Mesendoderm (in vitro differentiated cells): ENCODE results near the gene TBCD.

Experiments
- DNase-seq: peaks from one replicate; pipeline ENCODE4 v3.0.0; 2013
- H2AK5ac ChIP-seq: 2 replicates; pipeline ENCODE4 v1.6.1; 2013; ENCODE audit warnings: low read length, inconsistent platforms
- H2BK120ac ChIP-seq: 2 replicates; pipeline ENCODE4 v1.6.1; 2013; ENCODE audit warnings: low read depth, mild to moderate bottlenecking, low read length, moderate library complexity, mixed read lengths
- H2BK15ac ChIP-seq: replicated peaks from 2 replicates; pipeline ENCODE4 v1.6.1; 2013; ENCODE audit warnings: low read depth, mild to moderate bottlenecking, moderate library complexity
- H2BK5ac ChIP-seq: 2 replicates; pipeline ENCODE4 v1.6.1; 2013; ENCODE audit warnings: low read length, inconsistent platforms
- H3K18ac ChIP-seq: 2 replicates; pipeline ENCODE4 v1.6.1; 2013; ENCODE audit warnings: mild to moderate bottlenecking, low read length, mixed read lengths
- H3K23ac ChIP-seq: one replicate; pipeline ENCODE4 v1.6.1; 2013; ENCODE audit warnings: low read length
- H3K27ac ChIP-seq: 2 replicates; pipeline ENCODE4 v1.5.1; 2013; ENCODE audit warnings: low read depth, mild to moderate bottlenecking, inconsistent platforms, low read length, moderate library complexity
- H3K27me3 ChIP-seq: 2 replicates; pipeline ENCODE4 v1.6.1; 2013; ENCODE audit warnings: low read length, control low read depth, mild to moderate bottlenecking, inconsistent platforms; ENCODE audit not compliant: insufficient read depth, poor library complexity
- H3K36me3 ChIP-seq: 2 replicates; pipeline ENCODE4 v1.6.1; 2013; ENCODE audit warnings: low read length, inconsistent platforms; ENCODE audit not compliant: control insufficient read depth, insufficient read depth
- H3K4ac ChIP-seq: one replicate; pipeline ENCODE4 v1.6.1; 2013; ENCODE audit warnings: low read depth, mild to moderate bottlenecking, low read length, moderate library complexity
- H3K4me1 ChIP-seq: 2 replicates; pipeline ENCODE4 v1.6.1; 2013; ENCODE audit warnings: low read depth, low read length, inconsistent platforms; ENCODE audit not compliant: control insufficient read depth
- H3K4me2 ChIP-seq: 2 replicates; pipeline ENCODE4 v1.6.1; 2013; ENCODE audit warnings: low read length
- H3K4me3 ChIP-seq: 2 replicates; pipeline ENCODE4 v1.5.1; 2013; ENCODE audit warnings: mild to moderate bottlenecking, low read length
- H3K56ac ChIP-seq: one replicate; pipeline ENCODE4 v1.6.1; 2013; ENCODE audit warnings: low read length
- H3K79me1 ChIP-seq: 2 replicates; pipeline ENCODE4 v1.6.1; 2013; ENCODE audit warnings: low read length, inconsistent platforms
- H3K79me2 ChIP-seq: 2 replicates; pipeline ENCODE4 v1.6.1; 2013; ENCODE audit warnings: mild to moderate bottlenecking, low read length; ENCODE audit not compliant: control insufficient read depth, insufficient read depth
- H3K9ac ChIP-seq: 2 replicates; pipeline ENCODE4 v1.6.1; 2013; ENCODE audit warnings: low read length, inconsistent platforms
- H4K5ac ChIP-seq: one replicate; pipeline ENCODE4 v1.6.1; 2013; ENCODE audit warnings: low read length
- H4K8ac ChIP-seq: one replicate; pipeline ENCODE4 v1.6.1; 2013; ENCODE audit warnings: low read depth, mild to moderate bottlenecking, control low read depth, low read length, moderate library complexity
- WGBS: extraction: QIAGEN DNeasy Blood & Tissue Kit; methylation state at CpG from one replicate; pipeline ENCODE4 v1.1.7; 2013; ENCODE audit warnings: low lambda C conversion rate, missing lambda C conversion rate; ENCODE audit not compliant: insufficient coverage; ENCODE audit errors: extremely low coverage; 5-methylcytosine and 5-hydroxymethylcytosine counted together

The TBCD gene

DNA sequence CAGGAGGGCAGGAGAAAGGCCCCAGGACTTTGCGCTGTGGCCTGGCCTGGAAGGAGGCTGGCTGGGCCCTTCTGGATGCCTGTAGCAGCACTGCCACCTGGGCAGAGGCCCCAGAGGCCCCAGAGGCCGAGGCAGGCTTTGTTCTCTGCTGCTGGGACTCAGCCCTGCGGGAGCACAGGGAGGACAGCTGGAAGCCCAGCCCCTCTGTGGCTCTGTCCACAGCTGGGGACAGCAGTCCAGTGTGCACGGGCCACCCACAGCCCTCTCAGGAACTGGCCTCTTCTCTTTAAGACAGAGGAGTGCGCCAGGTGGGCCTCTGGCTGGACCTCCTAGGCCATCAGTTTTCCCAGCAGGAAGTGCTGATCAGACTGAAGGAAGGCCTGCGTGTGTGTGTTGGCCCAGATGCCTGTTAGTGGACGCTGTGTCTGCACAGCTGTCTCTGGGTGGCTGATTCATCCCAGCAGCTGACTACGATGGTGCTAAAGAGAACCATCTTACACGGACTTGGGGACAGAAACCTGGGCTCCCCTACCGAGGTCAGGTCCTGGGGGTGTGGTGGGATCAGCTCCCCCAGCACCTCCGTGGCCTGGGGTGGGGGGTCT, 114.8 kb downstream of the TBCD start:
- Histone ChIP-seq H3K56ac (no peak overlapping the region), H3K27me3 (no peaks in the 10 kb centered on the region), H2BK120ac (no peak overlapping the region), H3K79me2 (no peaks in the 10 kb centered on the region), H4K8ac (no peak overlapping the region), H2BK5ac (no peak overlapping the region), H3K18ac (no peak overlapping the region), H3K4ac (no peak overlapping the region), H3K9ac (no peak overlapping the region), H2BK15ac (no peak overlapping the region), H3K79me1 (peaks cover 3% of the 10 kb centered on the region), H3K4me3 (no peak overlapping the region), H2AK5ac (no peak overlapping the region), H3K36me3 (peaks cover 5% of the 10 kb centered on the region), H3K4me2 (no peak overlapping the region), H3K27ac (no peak overlapping the region), H3K23ac (peak overlapping the region; percentile 24), H3K4me1 (no peaks in the 10 kb centered on the region), H4K5ac (no peak overlapping the region)
- DNase-seq = no peak
- no CpG with 5 or more reads among the region's 11 CpGs for WGBS

DNA sequence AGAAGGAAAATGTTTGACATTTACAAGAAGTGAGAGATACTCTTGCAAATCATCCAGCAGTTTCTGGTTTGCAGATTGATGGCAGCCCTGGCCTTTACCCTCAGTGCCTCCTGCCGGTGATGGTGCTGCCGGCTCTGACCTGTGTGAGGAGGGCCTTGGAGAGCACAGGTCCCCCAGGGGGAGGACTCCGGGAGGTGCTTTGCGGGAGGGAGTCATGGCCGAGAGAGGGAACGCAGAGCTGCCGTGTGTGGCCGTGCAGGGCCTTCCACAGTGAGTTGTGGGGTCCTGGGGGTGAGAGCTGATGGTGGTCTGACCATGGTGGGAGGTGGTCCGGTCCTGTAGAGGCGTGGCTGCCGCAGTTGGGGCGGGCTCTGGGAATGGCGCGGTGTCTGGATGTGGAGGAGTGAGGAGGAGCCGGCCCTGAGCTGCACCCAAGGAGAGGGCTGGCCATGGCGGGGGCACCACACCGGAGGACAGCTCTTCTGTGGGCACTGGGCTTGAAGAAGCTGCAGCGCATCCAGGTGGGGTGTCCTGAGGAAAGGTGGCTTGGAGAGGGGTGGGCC, 116.0 kb downstream of the TBCD start:
- Histone ChIP-seq H3K9ac (no peak overlapping the region), H2AK5ac (no peak overlapping the region), H3K4ac (no peak overlapping the region), H3K4me3 (no peak overlapping the region), H3K36me3 (peaks cover 5% of the 10 kb centered on the region), H2BK120ac (no peak overlapping the region), H2BK15ac (no peak overlapping the region), H3K56ac (peak overlapping the region; percentile 15), H3K79me1 (peaks cover 3% of the 10 kb centered on the region), H3K27me3 (no peaks in the 10 kb centered on the region), H3K18ac (no peak overlapping the region), H4K5ac (no peak overlapping the region), H2BK5ac (no peak overlapping the region), H3K79me2 (no peaks in the 10 kb centered on the region), H4K8ac (no peak overlapping the region), H3K4me2 (no peak overlapping the region), H3K4me1 (no peaks in the 10 kb centered on the region), H3K23ac (no peak overlapping the region), H3K27ac (no peak overlapping the region)
- WGBS = no CpG with 5 or more reads among the region's 18 CpGs
- DNase-seq = no peak

DNA sequence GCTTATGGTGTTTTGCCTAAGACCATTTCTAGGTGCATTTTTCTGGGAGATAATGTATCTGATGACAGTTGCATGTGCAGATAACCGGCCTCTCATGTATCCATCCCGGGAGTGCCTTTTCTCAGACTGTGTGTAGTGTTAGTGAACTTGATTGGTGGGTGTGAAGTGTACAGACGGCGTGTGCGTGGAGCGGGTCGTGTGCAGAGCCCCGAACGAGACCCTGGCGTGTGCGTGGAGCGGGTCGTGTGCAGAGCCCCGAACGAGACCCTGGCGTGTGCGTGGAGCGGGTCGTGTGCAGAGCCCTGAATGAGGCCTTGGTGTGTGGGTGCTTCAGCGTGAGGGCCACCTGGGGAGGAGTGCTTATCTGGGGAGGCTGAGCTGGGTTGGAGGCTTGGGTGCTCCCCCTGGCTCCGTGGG, 116.9 kb downstream of the TBCD start:
- DNase-seq = no peak
- no peak overlapping the region for H3K4ac ChIP-seq
- H3K36me3 ChIP-seq = peaks cover 5% of the 10 kb centered on the region
- no peaks in the 10 kb centered on the region for H3K4me1 ChIP-seq
- H2BK5ac ChIP-seq = no peak overlapping the region
- no peak overlapping the region for H2BK15ac ChIP-seq
- H2AK5ac ChIP-seq = no peak overlapping the region
- peak overlapping the region; percentile 9 for H3K23ac ChIP-seq
- no peak overlapping the region for H3K9ac ChIP-seq
- no peak overlapping the region for H3K27ac ChIP-seq
- H3K79me2 ChIP-seq = no peaks in the 10 kb centered on the region
- no peak overlapping the region for H4K5ac ChIP-seq
- H3K79me1 ChIP-seq = peaks cover 3% of the 10 kb centered on the region
- no peak overlapping the region for H3K4me3 ChIP-seq
- H3K27me3 ChIP-seq = no peaks in the 10 kb centered on the region
- H2BK120ac ChIP-seq = no peak overlapping the region
- no peak overlapping the region for H4K8ac ChIP-seq
- no CpG with 5 or more reads among the region's 21 CpGs for WGBS
- no peak overlapping the region for H3K4me2 ChIP-seq
- H3K56ac ChIP-seq = no peak overlapping the region
- H3K18ac ChIP-seq = no peak overlapping the region

DNA sequence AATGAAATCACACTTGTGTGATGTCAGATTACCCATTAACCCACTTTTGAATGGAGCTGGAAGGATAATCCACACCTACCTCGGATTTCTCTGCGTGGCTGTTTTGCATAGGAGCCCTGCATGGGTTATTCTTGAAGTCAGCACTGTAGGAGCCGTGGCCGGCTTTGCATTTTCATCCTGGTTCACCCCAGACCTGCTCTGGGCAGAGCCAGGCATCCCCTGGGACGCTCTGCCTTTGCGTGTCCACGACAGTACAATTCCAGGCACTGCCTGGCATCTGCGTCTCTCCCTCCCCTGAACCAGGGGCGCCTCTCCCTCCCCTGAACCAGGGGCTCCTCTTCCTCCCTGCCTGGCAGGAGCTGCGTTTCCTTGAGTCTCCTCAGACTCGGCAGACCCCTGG, 117.7 kb downstream of the TBCD start:
- Histone ChIP-seq H3K4me1 (no peaks in the 10 kb centered on the region), H3K23ac (no peak overlapping the region), H2BK15ac (no peak overlapping the region), H3K79me1 (peaks cover 3% of the 10 kb centered on the region), H2BK5ac (no peak overlapping the region), H2BK120ac (no peak overlapping the region), H3K9ac (no peak overlapping the region), H2AK5ac (no peak overlapping the region), H4K8ac (no peak overlapping the region), H3K27ac (no peak overlapping the region), H3K79me2 (no peaks in the 10 kb centered on the region), H3K27me3 (no peaks in the 10 kb centered on the region), H3K56ac (no peak overlapping the region), H3K4me3 (no peak overlapping the region), H4K5ac (no peak overlapping the region), H3K18ac (no peak overlapping the region), H3K4ac (no peak overlapping the region), H3K36me3 (peaks cover 5% of the 10 kb centered on the region), H3K4me2 (no peak overlapping the region)
- WGBS = no CpG with 5 or more reads among the region's 11 CpGs
- DNase-seq = no peak

DNA sequence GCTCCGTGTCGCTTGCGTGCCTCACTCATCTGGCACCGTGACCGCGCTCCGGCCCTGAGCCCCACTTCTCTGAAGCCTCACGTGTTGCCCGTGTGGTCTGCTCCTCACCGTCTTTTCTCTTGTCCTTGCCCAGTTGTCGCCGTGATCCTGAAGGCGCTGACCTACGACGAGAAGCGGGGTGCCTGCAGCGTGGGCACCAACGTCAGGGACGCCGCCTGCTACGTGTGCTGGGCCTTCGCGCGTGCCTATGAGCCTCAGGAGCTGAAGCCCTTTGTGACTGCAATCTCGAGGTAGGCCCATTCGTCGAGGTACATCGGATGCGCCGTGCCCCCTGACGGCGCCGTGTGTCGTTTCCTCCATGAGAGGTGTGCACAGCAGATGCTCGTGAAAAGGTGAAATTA, 118.2 kb downstream of the TBCD start:
- no peak overlapping the region for H3K4me3 ChIP-seq
- H4K8ac ChIP-seq = no peak overlapping the region
- no peak overlapping the region for H3K27ac ChIP-seq
- H2BK120ac ChIP-seq = no peak overlapping the region
- no peak overlapping the region for H2BK5ac ChIP-seq
- H3K18ac ChIP-seq = no peak overlapping the region
- no peaks in the 10 kb centered on the region for H3K79me2 ChIP-seq
- no peaks in the 10 kb centered on the region for H3K27me3 ChIP-seq
- H2AK5ac ChIP-seq = no peak overlapping the region
- H2BK15ac ChIP-seq = no peak overlapping the region
- no peak overlapping the region for H3K23ac ChIP-seq
- peaks cover 5% of the 10 kb centered on the region for H3K36me3 ChIP-seq
- no peak overlapping the region for H3K4ac ChIP-seq
- no peak overlapping the region for H3K9ac ChIP-seq
- H3K56ac ChIP-seq = no peak overlapping the region
- H3K4me2 ChIP-seq = no peak overlapping the region
- H3K79me1 ChIP-seq = peaks cover 3% of the 10 kb centered on the region
- no peak overlapping the region for H4K5ac ChIP-seq
- DNase-seq = no peak
- H3K4me1 ChIP-seq = no peaks in the 10 kb centered on the region
- no CpG with 5 or more reads among the region's 35 CpGs for WGBS

DNA sequence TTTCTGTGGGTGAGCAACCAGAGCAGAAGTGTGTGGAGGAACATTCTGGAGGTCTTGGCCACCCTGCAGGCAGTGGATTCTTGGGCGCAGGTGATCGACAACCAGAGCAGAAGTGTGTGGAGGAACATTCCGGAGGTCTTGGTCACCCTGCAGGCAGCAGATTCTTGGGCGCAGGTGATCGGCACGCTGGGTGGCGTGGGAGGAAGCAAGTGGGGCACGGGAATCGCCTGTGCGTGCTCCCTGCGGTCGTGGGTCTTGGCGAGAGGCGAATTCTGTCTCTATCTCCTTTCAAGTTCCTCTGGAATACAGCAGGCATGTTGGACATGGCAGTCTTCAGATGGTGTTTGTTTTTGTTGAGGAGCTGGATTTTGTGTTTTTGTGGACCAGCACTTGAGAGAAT, 118.7 kb downstream of the TBCD start:
- H3K9ac ChIP-seq = no peak overlapping the region
- H3K4me3 ChIP-seq = no peak overlapping the region
- H4K5ac ChIP-seq = no peak overlapping the region
- H3K4ac ChIP-seq = no peak overlapping the region
- H3K56ac ChIP-seq = no peak overlapping the region
- no peaks in the 10 kb centered on the region for H3K27me3 ChIP-seq
- H2BK120ac ChIP-seq = no peak overlapping the region
- no peaks in the 10 kb centered on the region for H3K79me2 ChIP-seq
- H3K23ac ChIP-seq = no peak overlapping the region
- no peak overlapping the region for H4K8ac ChIP-seq
- no peak overlapping the region for H2BK15ac ChIP-seq
- peaks cover 3% of the 10 kb centered on the region for H3K79me1 ChIP-seq
- no peak overlapping the region for H3K4me2 ChIP-seq
- no peak overlapping the region for H2BK5ac ChIP-seq
- no peaks in the 10 kb centered on the region for H3K4me1 ChIP-seq
- no peak overlapping the region for H3K18ac ChIP-seq
- no peak overlapping the region for H3K27ac ChIP-seq
- H2AK5ac ChIP-seq = no peak overlapping the region
- H3K36me3 ChIP-seq = peaks cover 5% of the 10 kb centered on the region
- WGBS = no CpG with 5 or more reads among the region's 14 CpGs
- no peak for DNase-seq
